ENCODE data around the gene PPP1R37.
"Not testable (repeated sequence)": the region's sequence is repeated elsewhere in the genome, so short reads cannot be mapped to it uniquely, and the experiment has no call there.

The PPP1R37 gene

GRCh38 chr19:45099467-45100191, 6.7 kb downstream of the PPP1R37 start:
- Histone ChIP-seq H3K27ac (ENCODE audit: low read length) (no peak overlapping the region), H3K9me3 (ENCODE audit: control insufficient read depth, low read depth, low read length) (no peaks in the 10 kb centered on the region), H3K9ac (ENCODE audit: low read length) (no peak overlapping the region), H3K27me3 (ENCODE audit: control insufficient read depth, insufficient read depth, low read length) (no peaks in the 10 kb centered on the region), H3K4me3 (ENCODE audit: low read length) (no peak overlapping the region), H3K4me1 (ENCODE audit: control insufficient read depth, low read depth, low read length) (peaks cover 9% of the 10 kb centered on the region), H3K36me3 (ENCODE audit: control insufficient read depth, low read depth, low read length) (no peaks in the 10 kb centered on the region)

GRCh38 chr19:45100201-45100600, 7.2 kb downstream of the PPP1R37 start:
- H3K27ac ChIP-seq (ENCODE audit: low read length): no peak overlapping the region
- no peaks in the 10 kb centered on the region for H3K27me3 ChIP-seq (ENCODE audit: control insufficient read depth, insufficient read depth, low read length)
- H3K4me1 ChIP-seq (ENCODE audit: control insufficient read depth, low read depth, low read length): peaks cover 9% of the 10 kb centered on the region
- H3K9ac ChIP-seq (ENCODE audit: low read length): no peak overlapping the region
- no peaks in the 10 kb centered on the region for H3K9me3 ChIP-seq (ENCODE audit: control insufficient read depth, low read depth, low read length)
- H3K36me3 ChIP-seq (ENCODE audit: control insufficient read depth, low read depth, low read length): no peaks in the 10 kb centered on the region
- no peak overlapping the region for H3K4me3 ChIP-seq (ENCODE audit: low read length)

GRCh38 chr19:45100846-45101252, 7.9 kb downstream of the PPP1R37 start:
- Histone ChIP-seq H3K4me3 (ENCODE audit: low read length) (no peak overlapping the region), H3K9me3 (ENCODE audit: control insufficient read depth, low read depth, low read length) (no peaks in the 10 kb centered on the region), H3K27ac (ENCODE audit: low read length) (no peak overlapping the region), H3K9ac (ENCODE audit: low read length) (no peak overlapping the region), H3K27me3 (ENCODE audit: control insufficient read depth, insufficient read depth, low read length) (no peaks in the 10 kb centered on the region), H3K4me1 (ENCODE audit: control insufficient read depth, low read depth, low read length) (peaks cover 9% of the 10 kb centered on the region), H3K36me3 (ENCODE audit: control insufficient read depth, low read depth, low read length) (no peaks in the 10 kb centered on the region)

- no peaks in the 10 kb centered on the region for H3K27me3 ChIP-seq (ENCODE audit: control insufficient read depth, insufficient read depth, low read length)
- no peaks in the 10 kb centered on the region for H3K9me3 ChIP-seq (ENCODE audit: control insufficient read depth, low read depth, low read length)
- H3K27ac ChIP-seq (ENCODE audit: low read length): no peak overlapping the region
- peaks cover 9% of the 10 kb centered on the region for H3K4me1 ChIP-seq (ENCODE audit: control insufficient read depth, low read depth, low read length)
- H3K4me3 ChIP-seq (ENCODE audit: low read length): no peak overlapping the region
- H3K9ac ChIP-seq (ENCODE audit: low read length): no peak overlapping the region
- no peaks in the 10 kb centered on the region for H3K36me3 ChIP-seq (ENCODE audit: control insufficient read depth, low read depth, low read length)
These were observed 8.8 kb downstream of the PPP1R37 start for GRCh38 chr19:45101806-45102205.

GRCh38 chr19:45102481-45102880, 9.5 kb downstream of the PPP1R37 start:
- no peaks in the 10 kb centered on the region for H3K27me3 ChIP-seq (ENCODE audit: control insufficient read depth, insufficient read depth, low read length)
- no peaks in the 10 kb centered on the region for H3K9me3 ChIP-seq (ENCODE audit: control insufficient read depth, low read depth, low read length)
- H3K27ac ChIP-seq (ENCODE audit: low read length): no peak overlapping the region
- H3K4me3 ChIP-seq (ENCODE audit: low read length): no peak overlapping the region
- H3K36me3 ChIP-seq (ENCODE audit: control insufficient read depth, low read depth, low read length): no peaks in the 10 kb centered on the region
- no peak overlapping the region for H3K9ac ChIP-seq (ENCODE audit: low read length)
- H3K4me1 ChIP-seq (ENCODE audit: control insufficient read depth, low read depth, low read length): peaks cover 9% of the 10 kb centered on the region

- H3K4me1 ChIP-seq (ENCODE audit: control insufficient read depth, low read depth, low read length): peaks cover 9% of the 10 kb centered on the region
- H3K27ac ChIP-seq (ENCODE audit: low read length): no peak overlapping the region
- H3K27me3 ChIP-seq (ENCODE audit: control insufficient read depth, insufficient read depth, low read length): no peaks in the 10 kb centered on the region
- H3K36me3 ChIP-seq (ENCODE audit: control insufficient read depth, low read depth, low read length): no peaks in the 10 kb centered on the region
- H3K9ac ChIP-seq (ENCODE audit: low read length): no peak overlapping the region
- no peaks in the 10 kb centered on the region for H3K9me3 ChIP-seq (ENCODE audit: control insufficient read depth, low read depth, low read length)
- no peak overlapping the region for H3K4me3 ChIP-seq (ENCODE audit: low read length)
These were observed 10.2 kb downstream of the PPP1R37 start for GRCh38 chr19:45103156-45103507.

GRCh38 chr19:45103508-45104319, 10.7 kb downstream of the PPP1R37 start:
- H3K4me1 ChIP-seq (ENCODE audit: control insufficient read depth, low read depth, low read length): peaks cover 5% of the 10 kb centered on the region
- H3K4me3 ChIP-seq (ENCODE audit: low read length): no peak overlapping the region
- no peaks in the 10 kb centered on the region for H3K36me3 ChIP-seq (ENCODE audit: control insufficient read depth, low read depth, low read length)
- H3K27ac ChIP-seq (ENCODE audit: low read length): no peak overlapping the region
- no peaks in the 10 kb centered on the region for H3K27me3 ChIP-seq (ENCODE audit: control insufficient read depth, insufficient read depth, low read length)
- no peaks in the 10 kb centered on the region for H3K9me3 ChIP-seq (ENCODE audit: control insufficient read depth, low read depth, low read length)
- no peak overlapping the region for H3K9ac ChIP-seq (ENCODE audit: low read length)

- Histone ChIP-seq H3K27me3 (ENCODE audit: control insufficient read depth, insufficient read depth, low read length) (no peaks in the 10 kb centered on the region), H3K4me3 (ENCODE audit: low read length) (no peak overlapping the region), H3K4me1 (ENCODE audit: control insufficient read depth, low read depth, low read length) (peaks cover 5% of the 10 kb centered on the region), H3K27ac (ENCODE audit: low read length) (no peak overlapping the region), H3K36me3 (ENCODE audit: control insufficient read depth, low read depth, low read length) (no peaks in the 10 kb centered on the region), H3K9me3 (ENCODE audit: control insufficient read depth, low read depth, low read length) (no peaks in the 10 kb centered on the region), H3K9ac (ENCODE audit: low read length) (no peak overlapping the region)
These were observed 11.8 kb downstream of the PPP1R37 start for GRCh38 chr19:45104658-45105349.

GRCh38 chr19:45106363-45106762, 13.4 kb downstream of the PPP1R37 start:
- not testable (repeated sequence) for H3K9ac ChIP-seq (ENCODE audit: low read length); H3K27me3 ChIP-seq (ENCODE audit: control insufficient read depth, insufficient read depth, low read length); H3K27ac ChIP-seq (ENCODE audit: low read length); H3K4me1 ChIP-seq (ENCODE audit: control insufficient read depth, low read depth, low read length); H3K9me3 ChIP-seq (ENCODE audit: control insufficient read depth, low read depth, low read length); H3K36me3 ChIP-seq (ENCODE audit: control insufficient read depth, low read depth, low read length); H3K4me3 ChIP-seq (ENCODE audit: low read length)

- H3K27ac ChIP-seq (ENCODE audit: low read length): no peak overlapping the region
- no peak overlapping the region for H3K9ac ChIP-seq (ENCODE audit: low read length)
- H3K4me1 ChIP-seq (ENCODE audit: control insufficient read depth, low read depth, low read length): peaks cover 2% of the 10 kb centered on the region
- no peaks in the 10 kb centered on the region for H3K27me3 ChIP-seq (ENCODE audit: control insufficient read depth, insufficient read depth, low read length)
- H3K9me3 ChIP-seq (ENCODE audit: control insufficient read depth, low read depth, low read length): no peaks in the 10 kb centered on the region
- H3K4me3 ChIP-seq (ENCODE audit: low read length): no peak overlapping the region
- H3K36me3 ChIP-seq (ENCODE audit: control insufficient read depth, low read depth, low read length): no peaks in the 10 kb centered on the region
These were observed 14.7 kb downstream of the PPP1R37 start for GRCh38 chr19:45107621-45108150.

GRCh38 chr19:45110851-45111266, 17.9 kb downstream of the PPP1R37 start:
- Histone ChIP-seq H3K9me3 (ENCODE audit: control insufficient read depth, low read depth, low read length) (no peaks in the 10 kb centered on the region), H3K4me3 (ENCODE audit: low read length) (no peak overlapping the region), H3K9ac (ENCODE audit: low read length) (no peak overlapping the region), H3K27me3 (ENCODE audit: control insufficient read depth, insufficient read depth, low read length) (no peaks in the 10 kb centered on the region), H3K36me3 (ENCODE audit: control insufficient read depth, low read depth, low read length) (no peaks in the 10 kb centered on the region), H3K4me1 (ENCODE audit: control insufficient read depth, low read depth, low read length) (no peaks in the 10 kb centered on the region), H3K27ac (ENCODE audit: low read length) (no peak overlapping the region)

All from iPS-18a (cell line).